Stimulated activated CD4-positive, alpha-beta T cell treated with anti-CD3 and anti-CD28 coated beads, Interleukin-1b, Interleukin-23, amount 100 ng/mL, for 24 hours (primary cell): ENCODE data around the gene NUP37.

Source experiments
- DNase-seq, 4 experiments: peaks; one replicate each; pipeline ENCODE4 v3.0.0-alpha.2; 2020; ENCODE audit warnings: low read depth in 4 of 4, low spot score in 1 of 4

Gene NUP37

DNA sequence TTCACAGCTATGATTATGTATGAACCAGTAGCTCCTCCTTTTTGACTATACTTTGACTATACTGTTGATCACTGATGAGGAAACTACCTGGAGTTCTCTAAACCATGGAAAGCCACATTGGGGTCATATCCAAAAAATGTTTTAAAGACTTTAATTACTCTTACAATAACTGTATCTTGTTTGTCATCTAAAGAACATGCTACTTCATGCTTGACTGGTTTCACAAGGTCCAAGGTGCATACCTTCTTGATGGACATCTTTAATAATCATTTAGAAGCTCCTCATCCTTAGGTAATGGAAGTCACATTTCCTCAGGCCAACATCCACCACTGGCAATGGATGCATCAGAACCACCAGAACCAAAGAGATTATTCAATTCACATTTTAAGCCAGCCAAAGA, 88.1 kb downstream of the NUP37 start:
- DNase-seq = no peak

DNA sequence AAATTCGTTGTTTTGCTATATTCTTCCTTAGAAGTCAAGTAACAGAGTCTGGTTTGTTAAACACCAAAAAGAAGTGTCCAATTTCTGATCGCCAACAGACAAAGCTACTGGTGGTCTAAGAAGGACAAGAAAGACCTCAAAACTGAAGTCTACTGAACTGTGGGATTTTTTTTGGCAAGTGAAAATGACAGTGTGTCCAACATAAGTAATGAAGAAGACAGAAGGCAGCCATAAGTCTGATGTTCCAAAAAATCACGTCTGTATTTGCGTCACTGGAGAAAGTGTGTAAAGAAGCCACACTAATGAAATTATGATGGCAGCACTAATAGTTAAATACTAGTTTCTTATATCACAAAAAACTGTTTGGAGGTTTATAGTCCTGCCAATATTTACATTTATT, 90.8 kb downstream of the NUP37 start:
- DNase-seq = no peak

DNA sequence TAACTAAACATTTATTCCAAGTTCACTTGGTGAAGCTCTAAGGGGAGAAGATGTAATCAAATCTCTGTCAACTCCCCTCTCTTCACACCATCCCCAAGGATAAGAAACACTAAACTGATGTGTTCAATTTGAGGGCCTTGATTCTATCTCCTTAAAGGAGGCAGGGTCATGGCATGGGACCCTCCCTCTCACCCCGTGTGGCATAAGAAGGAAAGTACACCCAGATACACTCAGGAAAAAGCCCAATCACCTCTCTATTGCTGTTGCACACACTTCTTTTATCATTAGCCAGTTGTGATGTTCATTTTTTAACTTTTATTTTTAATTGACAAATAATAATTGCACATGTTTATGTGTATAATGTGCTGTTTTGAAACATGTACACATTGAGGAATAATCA, 93.2 kb downstream of the NUP37 start:
- no peak for DNase-seq

DNA sequence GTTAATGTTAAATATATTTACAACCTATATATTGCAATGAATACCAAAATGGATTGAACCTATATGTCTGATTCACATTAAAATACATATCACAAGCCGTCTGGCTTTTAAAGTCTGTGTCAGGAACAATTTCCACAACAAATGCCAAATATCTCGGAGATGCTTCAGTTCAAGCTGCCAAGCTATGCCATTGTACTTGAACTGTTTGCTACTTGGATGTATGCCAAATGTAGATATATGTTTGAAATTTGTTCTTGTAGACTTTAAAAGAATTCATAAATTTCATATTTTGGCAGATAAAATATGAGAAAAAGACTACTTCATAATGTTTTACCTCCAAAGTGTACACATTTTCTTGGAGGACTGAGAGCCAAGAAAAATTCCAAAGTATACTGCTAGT, 95.1 kb downstream of the NUP37 start:
- DNase-seq = no peak

DNA sequence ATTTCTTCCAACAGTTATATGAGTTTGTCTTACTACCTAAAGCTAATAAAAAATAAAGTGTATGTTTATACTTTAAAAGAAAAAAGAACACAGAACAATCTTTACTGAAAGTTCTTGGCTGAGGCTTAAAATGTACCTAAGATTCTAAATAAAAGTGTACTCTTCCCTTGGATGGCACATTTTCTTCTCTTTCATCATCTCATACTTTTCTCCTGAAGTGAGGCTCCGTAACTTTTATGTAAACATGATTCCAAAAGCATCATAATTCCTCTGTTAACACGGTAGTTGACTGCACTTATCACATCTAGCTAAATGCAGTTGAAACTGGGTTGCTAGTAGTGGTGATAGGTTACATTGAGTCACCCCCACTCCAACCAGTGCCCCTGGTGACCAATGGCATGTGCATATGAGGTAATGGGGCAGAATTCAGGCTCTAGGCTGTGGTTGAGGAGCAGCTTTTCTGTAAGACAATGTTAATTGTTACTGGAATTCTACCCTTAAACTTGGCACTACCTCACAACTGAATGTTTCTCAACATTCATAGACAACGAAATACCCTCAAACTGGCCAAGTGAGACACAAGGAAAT, 96.5 kb downstream of the NUP37 start:
- no peak for DNase-seq
